ENCODE measurements around the gene FUBP1. TPM values are rescaled to one million over a fixed set of nuclear protein-coding genes. Genes with fewer than 3 reads are reported as not detected.

Gene FUBP1
- total and polyA plus RNA-seq, 2 experiments from 2014 or later, result 64.0 to 151 TPM

DNA sequence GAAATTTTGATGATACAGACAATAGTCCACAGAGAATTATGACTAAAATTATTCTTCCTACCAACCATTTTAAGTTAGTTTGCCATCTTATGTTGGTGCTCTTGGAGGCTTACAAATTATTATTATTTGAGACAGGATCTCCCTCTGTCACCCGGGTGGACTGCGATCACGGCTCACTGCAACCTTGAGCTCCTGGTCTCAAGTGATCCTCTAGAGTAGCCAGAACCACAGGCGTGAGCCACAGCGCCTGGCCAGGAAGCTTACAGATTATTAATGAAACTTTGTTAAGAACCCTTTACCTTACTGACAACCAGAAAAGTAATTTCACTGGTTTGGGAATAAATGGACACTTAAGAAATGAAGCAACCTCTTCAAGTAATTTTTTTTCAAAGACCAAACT, 17.9 kb upstream of the FUBP1 start:
- TF ChIP-seq, protein P1, sequence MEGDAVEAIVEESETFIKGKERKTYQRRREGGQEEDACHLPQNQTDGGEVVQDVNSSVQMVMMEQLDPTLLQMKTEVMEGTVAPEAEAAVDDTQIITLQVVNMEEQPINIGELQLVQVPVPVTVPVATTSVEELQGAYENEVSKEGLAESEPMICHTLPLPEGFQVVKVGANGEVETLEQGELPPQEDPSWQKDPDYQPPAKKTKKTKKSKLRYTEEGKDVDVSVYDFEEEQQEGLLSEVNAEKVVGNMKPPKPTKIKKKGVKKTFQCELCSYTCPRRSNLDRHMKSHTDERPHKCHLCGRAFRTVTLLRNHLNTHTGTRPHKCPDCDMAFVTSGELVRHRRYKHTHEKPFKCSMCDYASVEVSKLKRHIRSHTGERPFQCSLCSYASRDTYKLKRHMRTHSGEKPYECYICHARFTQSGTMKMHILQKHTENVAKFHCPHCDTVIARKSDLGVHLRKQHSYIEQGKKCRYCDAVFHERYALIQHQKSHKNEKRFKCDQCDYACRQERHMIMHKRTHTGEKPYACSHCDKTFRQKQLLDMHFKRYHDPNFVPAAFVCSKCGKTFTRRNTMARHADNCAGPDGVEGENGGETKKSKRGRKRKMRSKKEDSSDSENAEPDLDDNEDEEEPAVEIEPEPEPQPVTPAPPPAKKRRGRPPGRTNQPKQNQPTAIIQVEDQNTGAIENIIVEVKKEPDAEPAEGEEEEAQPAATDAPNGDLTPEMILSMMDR (IDR thresholded peaks at IDR 0.05; ENCODE audit: poor library complexity), result no peak
- TF ChIP-seq EZH2 (IDR thresholded peaks at IDR 0.05; ENCODE audit: borderline replicate concordance) (no peak), EZH2phosphoT487 (IDR thresholded peaks at IDR 0.05; ENCODE audit: low read depth, severe bottlenecking, unreplicated experiment) (no peak)
- WGBS (ENCODE audit: low lambda C conversion rate, missing lambda C conversion rate), result 98% methylated on average over 5 of the region's 5 CpGs
- H3K9me2 ChIP-seq (replicated peaks; ENCODE audit: insufficient read depth), result no peaks in the 10 kb centered on the region
- no peak overlapping the region for H2AFZ ChIP-seq
- H3K79me2 ChIP-seq, result peaks cover 34% of the 10 kb centered on the region
- no peak overlapping the region for H3K4me3 ChIP-seq
- no peak overlapping the region for H3K4me2 ChIP-seq
- H3K27ac ChIP-seq, result no peak overlapping the region
- DNase-seq (ENCODE audit: low spot score), result no peak
- H4K20me1 ChIP-seq (ENCODE audit: insufficient read depth, poor library complexity, severe bottlenecking), result no peaks in the 10 kb centered on the region
- H3K36me3 ChIP-seq (replicated peaks; ENCODE audit: insufficient read depth, low read depth), result no peaks in the 10 kb centered on the region
- H3K9me3 ChIP-seq (ENCODE audit: low read depth), result no peaks in the 10 kb centered on the region
- H3K4me1 ChIP-seq (ENCODE audit: insufficient read depth), result no peaks in the 10 kb centered on the region
- H3K27me3 ChIP-seq, result no peaks in the 10 kb centered on the region

DNA sequence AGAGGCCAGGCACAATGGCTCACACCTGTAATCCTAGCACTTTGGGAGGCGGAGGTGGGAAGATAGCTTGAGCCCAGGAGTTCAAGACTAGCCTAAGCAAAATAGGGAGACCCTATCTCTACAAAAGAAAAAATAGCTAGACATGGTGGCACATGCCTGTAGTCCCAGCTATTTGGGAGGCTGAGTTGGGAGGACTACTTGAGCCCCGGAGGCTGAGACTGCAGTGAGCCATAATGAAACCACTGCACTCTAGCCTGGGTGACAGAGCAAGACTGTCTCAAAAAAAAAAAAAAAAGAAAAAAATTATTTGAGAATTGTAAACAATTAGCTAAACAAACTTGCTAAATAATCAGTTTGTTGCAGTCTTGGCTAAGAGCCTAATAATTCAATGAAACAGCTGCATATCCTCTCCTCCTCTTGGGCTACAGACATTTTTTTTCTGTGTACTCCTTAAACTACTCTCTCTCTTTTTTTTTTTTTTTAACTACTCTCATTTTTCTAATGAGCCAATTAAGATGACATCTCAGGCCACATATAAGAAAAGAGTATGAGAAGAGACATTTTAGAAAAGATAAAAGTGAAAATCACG, 15.3 kb upstream of the FUBP1 start:
- Histone ChIP-seq H3K27ac (no peak overlapping the region), H3K79me2 (peaks cover 55% of the 10 kb centered on the region), H3K4me1 (ENCODE audit: insufficient read depth) (no peaks in the 10 kb centered on the region), H3K36me3 (replicated peaks; ENCODE audit: insufficient read depth, low read depth) (no peaks in the 10 kb centered on the region), H2AFZ (no peak overlapping the region), H4K20me1 (ENCODE audit: insufficient read depth, poor library complexity, severe bottlenecking) (no peaks in the 10 kb centered on the region), H3K4me3 (no peak overlapping the region), H3K9me2 (replicated peaks; ENCODE audit: insufficient read depth) (no peaks in the 10 kb centered on the region), H3K4me2 (no peak overlapping the region), H3K27me3 (no peaks in the 10 kb centered on the region), H3K9me3 (ENCODE audit: low read depth) (no peaks in the 10 kb centered on the region)
- WGBS (ENCODE audit: low lambda C conversion rate, missing lambda C conversion rate), result 99% methylated on average over 3 of the region's 3 CpGs
- no peak for DNase-seq (ENCODE audit: low spot score)
- TF ChIP-seq EZH2 (IDR thresholded peaks at IDR 0.05; ENCODE audit: borderline replicate concordance) (no peak), EZH2phosphoT487 (IDR thresholded peaks at IDR 0.05; ENCODE audit: low read depth, severe bottlenecking, unreplicated experiment) (no peak)
- TF ChIP-seq, protein P1 (IDR thresholded peaks at IDR 0.05; ENCODE audit: poor library complexity), result no peak

DNA sequence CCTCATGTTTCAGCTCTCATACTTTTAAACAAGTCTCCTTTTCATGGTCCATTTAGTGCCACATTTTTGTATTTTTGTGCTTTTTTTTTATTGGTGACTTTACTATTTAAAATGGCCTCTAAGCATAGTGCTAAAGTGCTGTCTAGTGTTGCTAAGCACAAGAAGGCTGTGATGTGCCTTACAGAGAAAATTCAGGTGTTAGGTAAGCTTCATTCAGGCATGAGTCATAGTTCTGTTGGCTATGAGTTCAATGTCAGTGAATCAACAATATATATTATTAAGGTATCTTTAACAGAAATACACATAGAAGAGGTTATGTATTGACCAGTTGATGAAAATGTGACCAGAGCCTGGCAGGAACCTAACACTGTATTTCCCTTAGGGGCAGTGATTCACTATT, 12.8 kb upstream of the FUBP1 start:
- H3K4me3 ChIP-seq, result no peak overlapping the region
- no peaks in the 10 kb centered on the region for H3K9me2 ChIP-seq (replicated peaks; ENCODE audit: insufficient read depth)
- no peaks in the 10 kb centered on the region for H3K27me3 ChIP-seq
- no peaks in the 10 kb centered on the region for H3K36me3 ChIP-seq (replicated peaks; ENCODE audit: insufficient read depth, low read depth)
- no peaks in the 10 kb centered on the region for H3K9me3 ChIP-seq (ENCODE audit: low read depth)
- peaks cover 78% of the 10 kb centered on the region for H3K79me2 ChIP-seq
- no peaks in the 10 kb centered on the region for H3K4me1 ChIP-seq (ENCODE audit: insufficient read depth)
- DNase-seq (ENCODE audit: low spot score), result no peak
- TF ChIP-seq EZH2phosphoT487 (IDR thresholded peaks at IDR 0.05; ENCODE audit: low read depth, severe bottlenecking, unreplicated experiment), result no peak
- TF ChIP-seq, protein P1 (IDR thresholded peaks at IDR 0.05; ENCODE audit: poor library complexity), result no peak
- no peak overlapping the region for H3K4me2 ChIP-seq
- no peak overlapping the region for H3K27ac ChIP-seq
- H2AFZ ChIP-seq, result no peak overlapping the region
- no peaks in the 10 kb centered on the region for H4K20me1 ChIP-seq (ENCODE audit: insufficient read depth, poor library complexity, severe bottlenecking)
